Keratinocyte (primary cell): Measurements from ENCODE around the gene AKAP13. TPM values are rescaled to one million over a fixed set of nuclear protein-coding genes. Genes with fewer than 3 reads are reported as not detected.

Experiments
- DNase-seq: peaks from one replicate; pipeline ENCODE4 v3.0.0-alpha.2; 2011; ENCODE audit warnings: low read depth, missing footprints, low spot score
- FAIRE-seq: peaks from 2 replicates; lab custom pipeline; 2011; peaks lifted over from hg19 to GRCh38; lab: Jason Lieb, UNC
- H2AFZ ChIP-seq: 2 replicates; pipeline ENCODE4 v1.6.0; 2012; ENCODE audit warnings: low read length, control low read depth, inconsistent platforms; ENCODE audit not compliant: control insufficient read depth
- H3K27ac ChIP-seq: 2 replicates; pipeline ENCODE4 v1.5.1; 2011; ENCODE audit warnings: low read length; ENCODE audit not compliant: control insufficient read depth, insufficient read depth
- H3K27me3 ChIP-seq: 3 replicates; pipeline ENCODE4 v1.6.0; 2011; ENCODE audit warnings: low read length; ENCODE audit not compliant: control insufficient read depth, insufficient read depth; ENCODE audit errors: extremely low read depth
- H3K36me3 ChIP-seq, 2 experiments: 2 replicates in 1 of 2; 3 replicates in 1 of 2; pipeline ENCODE4 v1.5.1; 2011; ENCODE audit warnings: low read length in 2 of 2, mild to moderate bottlenecking in 1 of 2; ENCODE audit not compliant: control insufficient read depth in 2 of 2, insufficient read depth in 2 of 2; ENCODE audit errors: extremely low read depth in 1 of 2
- H3K4me1 ChIP-seq: 3 replicates; pipeline ENCODE4 v1.5.1; 2011; ENCODE audit warnings: low read length; ENCODE audit not compliant: control insufficient read depth, insufficient read depth; ENCODE audit errors: extremely low read depth
- H3K4me2 ChIP-seq: 3 replicates; pipeline ENCODE4 v1.6.0; 2011; ENCODE audit warnings: low read depth, low read length; ENCODE audit not compliant: control insufficient read depth, insufficient read depth; ENCODE audit errors: extremely low read depth
- H3K4me3 ChIP-seq, 3 experiments: fragments of 200-600 bp in 1 of 3; sonication (generic) in 1 of 3; 2 replicates in 2 of 3; 3 replicates in 1 of 3; pipeline ENCODE4 v1.5.1; 2011 to 2016; ENCODE audit warnings: low read length in 3 of 3, mild to moderate bottlenecking in 3 of 3, control low read depth in 2 of 3, inconsistent platforms in 1 of 3, low read depth in 1 of 3, mixed read lengths in 1 of 3, mixed run types in 1 of 3, moderate library complexity in 1 of 3; ENCODE audit not compliant: control insufficient read depth in 2 of 3, insufficient read depth in 2 of 3; ENCODE audit errors: extremely low read depth in 1 of 3
- H3K79me2 ChIP-seq: 2 replicates; pipeline ENCODE4 v1.6.0; 2012; ENCODE audit warnings: low read length; ENCODE audit not compliant: control insufficient read depth, insufficient read depth
- H3K9ac ChIP-seq: 3 replicates; pipeline ENCODE4 v1.6.0; 2011; ENCODE audit warnings: low read length; ENCODE audit not compliant: control insufficient read depth, insufficient read depth; ENCODE audit errors: extremely low read depth
- H3K9me1 ChIP-seq: 3 replicates; pipeline ENCODE4 v1.6.0; 2011; ENCODE audit warnings: low read length; ENCODE audit not compliant: control insufficient read depth, insufficient read depth; ENCODE audit errors: extremely low read depth
- H3K9me3 ChIP-seq: 2 replicates; pipeline ENCODE4 v1.5.1; 2012; ENCODE audit warnings: low read depth, low read length; ENCODE audit not compliant: control insufficient read depth
- H4K20me1 ChIP-seq: 3 replicates; pipeline ENCODE4 v1.6.0; 2011; ENCODE audit warnings: low read length; ENCODE audit not compliant: control insufficient read depth, insufficient read depth; ENCODE audit errors: extremely low read depth
- EZH2 ChIP-seq: IDR thresholded peaks from one replicate; pipeline ENCODE4 v1.6.1; 2012; ENCODE audit warnings: inconsistent platforms, mild to moderate bottlenecking, low read length, moderate library complexity
- dilution Hi-C: fragments of 300-500 bp; cut with MboI; formaldehyde crosslinking; loops from one replicate; pipeline ENCODE4 v1.7.0; 2020; ENCODE audit warnings: low sequenced_read_pairs; ENCODE audit not compliant: extremely low pct_ligation_motif_present
- polyA plus RNA-seq, 5 experiments: library from polyadenylated mRNA; depleted of rRNA in 3 of 5; stranded (reverse) in 3 of 5; stranded (forward) in 1 of 5; unstranded in 1 of 5; fragments of >200 nt; gene quantifications; 1 replicate in 1 of 5; 2 replicates in 3 of 5; 3 replicates in 1 of 5; pipeline versions ENCODE4 v1.2.1 to v1.2.3, GENCODE V29; 2011 to 2012; ENCODE audit warnings: missing spikeins in 2 of 5, low read depth in 1 of 5, low replicate concordance in 1 of 5
- TF ChIP-seq, protein P1 (sequence below), 3 experiments: IDR thresholded peaks in 1 of 3; conservative IDR thresholded peaks in 1 of 3; optimal IDR thresholded peaks in 1 of 3; 2 replicates in 2 of 3; 3 replicates in 1 of 3; pipeline versions ENCODE3 to v1.5.1; 2011; ENCODE audit warnings: low read length in 3 of 3, mild to moderate bottlenecking in 3 of 3, moderate library complexity in 2 of 3, control low read depth in 1 of 3, inconsistent platforms in 1 of 3; ENCODE audit not compliant: insufficient read depth in 2 of 3; ENCODE audit errors: extremely low read depth in 1 of 3

Gene AKAP13
- polyA plus RNA-seq, 1 donor (not counting 4 experiments of a cell fraction or from before 2014, with no cell fraction given) = 16.7 TPM

GRCh38 chr15:85748729-85749128, 368.3 kb downstream of the AKAP13 start:
- Histone ChIP-seq H3K9me3 (no peaks in the 10 kb centered on the region), H3K9ac (no peak overlapping the region), H3K9me1 (peaks cover 3% of the 10 kb centered on the region), H3K36me3 (peaks cover 18% of the 10 kb centered on the region in 2 experiments), H3K27me3 (no peaks in the 10 kb centered on the region), H3K4me3 (no peak overlapping the region), H3K79me2 (no peaks in the 10 kb centered on the region), H3K4me2 (no peak overlapping the region), H3K4me1 (peaks cover 34% of the 10 kb centered on the region), H2AFZ (no peak overlapping the region), H3K27ac (no peak overlapping the region), H4K20me1 (no peaks in the 10 kb centered on the region)
- FAIRE-seq (peak; percentile 51), DNase-seq (no peak)
- TF ChIP-seq EZH2 = no peak
- TF ChIP-seq, protein P1, sequence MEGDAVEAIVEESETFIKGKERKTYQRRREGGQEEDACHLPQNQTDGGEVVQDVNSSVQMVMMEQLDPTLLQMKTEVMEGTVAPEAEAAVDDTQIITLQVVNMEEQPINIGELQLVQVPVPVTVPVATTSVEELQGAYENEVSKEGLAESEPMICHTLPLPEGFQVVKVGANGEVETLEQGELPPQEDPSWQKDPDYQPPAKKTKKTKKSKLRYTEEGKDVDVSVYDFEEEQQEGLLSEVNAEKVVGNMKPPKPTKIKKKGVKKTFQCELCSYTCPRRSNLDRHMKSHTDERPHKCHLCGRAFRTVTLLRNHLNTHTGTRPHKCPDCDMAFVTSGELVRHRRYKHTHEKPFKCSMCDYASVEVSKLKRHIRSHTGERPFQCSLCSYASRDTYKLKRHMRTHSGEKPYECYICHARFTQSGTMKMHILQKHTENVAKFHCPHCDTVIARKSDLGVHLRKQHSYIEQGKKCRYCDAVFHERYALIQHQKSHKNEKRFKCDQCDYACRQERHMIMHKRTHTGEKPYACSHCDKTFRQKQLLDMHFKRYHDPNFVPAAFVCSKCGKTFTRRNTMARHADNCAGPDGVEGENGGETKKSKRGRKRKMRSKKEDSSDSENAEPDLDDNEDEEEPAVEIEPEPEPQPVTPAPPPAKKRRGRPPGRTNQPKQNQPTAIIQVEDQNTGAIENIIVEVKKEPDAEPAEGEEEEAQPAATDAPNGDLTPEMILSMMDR (optimal IDR thresholded peaks at IDR 0.05 in 1 of 3, IDR thresholded peaks at IDR 0.05 in 1 of 3, conservative IDR thresholded peaks at IDR 0.05 in 1 of 3; ENCODE audit: extremely low read depth in 1 of 3, insufficient read depth in 2 of 3, low read length in 3 of 3) = peak; percentile 15 to 64 (median 20)
- dilution Hi-C loops = no loop called here

GRCh38 chr15:85749261-85750151, 369.1 kb downstream of the AKAP13 start:
- Histone ChIP-seq H3K36me3 (peaks cover 12 to 13% of the 10 kb centered on the region in 2 experiments), H3K4me1 (peaks cover 39% of the 10 kb centered on the region), H4K20me1 (no peaks in the 10 kb centered on the region), H3K79me2 (no peaks in the 10 kb centered on the region), H3K4me2 (peak overlapping the region; percentile 41), H2AFZ (no peak overlapping the region), H3K9me1 (peaks cover 3% of the 10 kb centered on the region), H3K9me3 (no peaks in the 10 kb centered on the region), H3K27ac (no peak overlapping the region), H3K27me3 (no peaks in the 10 kb centered on the region), H3K9ac (no peak overlapping the region), H3K4me3 (no peak overlapping the region)
- dilution Hi-C loops = no loop called here
- DNase-seq = no peak
- FAIRE-seq = no peak
- TF ChIP-seq, protein P1 (optimal IDR thresholded peaks at IDR 0.05 in 1 of 3, IDR thresholded peaks at IDR 0.05 in 1 of 3, conservative IDR thresholded peaks at IDR 0.05 in 1 of 3; ENCODE audit: extremely low read depth in 1 of 3, insufficient read depth in 2 of 3, low read length in 3 of 3) = no peak
- TF ChIP-seq EZH2 = no peak
